Mesothelial cell of epicardium (in vitro differentiated cells): ENCODE results near the gene TSFM. TPM values are rescaled to one million over a fixed set of nuclear protein-coding genes. Genes with fewer than 3 reads are reported as not detected.

Experiments
- DNase-seq, 2 experiments: peaks; one replicate each; pipeline ENCODE4 v3.0.0; 2021; ENCODE audit warnings: low spot score in 2 of 2; ENCODE audit not compliant: unreplicated experiment in 2 of 2
- H3K27ac Mint-ChIP-seq: 2 replicates; pipeline ENCODE4 v1.8.0; 2021; ENCODE audit warnings: mixed read lengths
- H3K27me3 Mint-ChIP-seq: 2 replicates; pipeline ENCODE4 v1.8.0; 2021; ENCODE audit warnings: low read depth, mixed read lengths
- H3K36me3 Mint-ChIP-seq: 2 replicates; pipeline ENCODE4 v1.8.0; 2021; ENCODE audit warnings: mixed read lengths
- H3K4me1 Mint-ChIP-seq: 2 replicates; pipeline ENCODE4 v1.8.0; 2021; ENCODE audit warnings: mixed read lengths
- H3K4me3 Mint-ChIP-seq: 2 replicates; pipeline ENCODE4 v1.8.0; 2021; ENCODE audit warnings: mild to moderate bottlenecking, moderate library complexity, mixed read lengths
- H3K9me3 Mint-ChIP-seq: 2 replicates; pipeline ENCODE4 v1.8.0; 2021; ENCODE audit warnings: mixed read lengths
- total RNA-seq: library from RNA; stranded (reverse); gene quantifications from 3 replicates; pipeline ENCODE4 v1.2.1, GENCODE V29; 2021
- TF ChIP-seq, protein P1 (sequence below): fragments of 200-600 bp; sonication (generic); IDR thresholded peaks from one replicate; pipeline ENCODE4 v1.5.0; 2021; ENCODE audit warnings: antibody characterized with exemption; ENCODE audit not compliant: unreplicated experiment

TSFM gene
- total RNA-seq, 1 donor from 2014 or later = 23.4 TPM

DNA sequence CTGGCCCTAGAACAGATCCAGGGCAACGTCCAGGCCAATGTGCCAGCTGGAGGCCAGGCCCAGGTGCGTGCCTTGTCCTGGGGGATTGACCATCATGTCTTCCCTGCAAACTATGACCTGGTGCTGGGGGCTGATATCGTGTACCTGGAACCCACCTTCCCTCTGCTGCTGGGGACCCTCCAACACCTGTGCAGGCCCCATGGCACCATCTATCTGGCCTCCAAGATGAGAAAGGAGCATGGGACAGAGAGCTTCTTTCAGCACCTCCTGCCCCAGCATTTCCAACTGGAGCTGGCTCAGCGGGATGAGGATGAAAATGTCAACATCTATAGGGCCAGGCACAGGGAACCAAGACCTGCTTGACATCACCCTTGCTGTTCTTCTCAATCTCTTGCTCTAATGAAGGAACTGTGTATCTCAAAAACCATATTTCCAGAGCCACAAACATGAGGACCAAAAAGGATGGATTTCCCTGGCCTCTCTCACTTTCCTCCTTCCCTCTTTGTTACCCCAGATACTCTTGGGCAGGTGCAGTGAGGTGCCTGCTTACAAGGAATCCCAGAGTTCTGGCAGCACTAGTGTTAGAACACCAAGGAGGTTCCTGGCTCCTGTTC lies 2.2 kb upstream of the TSFM start:
- Mint-ChIP-seq H3K4me1 (peaks cover 11% of the 10 kb centered on the region), H3K4me3 (no peak overlapping the region), H3K36me3 (peaks cover 5% of the 10 kb centered on the region), H3K27me3 (no peaks in the 10 kb centered on the region), H3K27ac (no peak overlapping the region), H3K9me3 (no peaks in the 10 kb centered on the region)
- TF ChIP-seq, protein P1, sequence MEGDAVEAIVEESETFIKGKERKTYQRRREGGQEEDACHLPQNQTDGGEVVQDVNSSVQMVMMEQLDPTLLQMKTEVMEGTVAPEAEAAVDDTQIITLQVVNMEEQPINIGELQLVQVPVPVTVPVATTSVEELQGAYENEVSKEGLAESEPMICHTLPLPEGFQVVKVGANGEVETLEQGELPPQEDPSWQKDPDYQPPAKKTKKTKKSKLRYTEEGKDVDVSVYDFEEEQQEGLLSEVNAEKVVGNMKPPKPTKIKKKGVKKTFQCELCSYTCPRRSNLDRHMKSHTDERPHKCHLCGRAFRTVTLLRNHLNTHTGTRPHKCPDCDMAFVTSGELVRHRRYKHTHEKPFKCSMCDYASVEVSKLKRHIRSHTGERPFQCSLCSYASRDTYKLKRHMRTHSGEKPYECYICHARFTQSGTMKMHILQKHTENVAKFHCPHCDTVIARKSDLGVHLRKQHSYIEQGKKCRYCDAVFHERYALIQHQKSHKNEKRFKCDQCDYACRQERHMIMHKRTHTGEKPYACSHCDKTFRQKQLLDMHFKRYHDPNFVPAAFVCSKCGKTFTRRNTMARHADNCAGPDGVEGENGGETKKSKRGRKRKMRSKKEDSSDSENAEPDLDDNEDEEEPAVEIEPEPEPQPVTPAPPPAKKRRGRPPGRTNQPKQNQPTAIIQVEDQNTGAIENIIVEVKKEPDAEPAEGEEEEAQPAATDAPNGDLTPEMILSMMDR = no peak
- no peak for DNase-seq

DNA sequence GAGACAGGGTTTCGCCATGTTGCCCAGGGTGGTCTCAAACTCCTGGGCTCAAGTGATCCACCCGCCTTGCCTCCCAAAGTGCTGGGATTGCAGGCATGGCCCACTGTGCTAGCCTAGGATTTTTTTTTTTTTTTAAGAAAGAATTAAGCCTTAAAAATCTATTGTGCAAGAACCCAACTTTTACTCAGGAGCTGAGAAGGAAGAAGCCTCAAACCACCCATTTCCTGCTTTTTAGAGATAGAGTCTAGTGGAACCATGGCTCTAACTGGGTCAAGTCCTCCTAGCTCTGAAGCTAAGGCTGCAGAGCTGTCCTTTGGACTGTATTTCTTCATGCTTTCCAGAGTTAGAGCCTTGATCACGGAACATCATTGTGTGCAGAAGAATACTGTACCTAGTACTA lies 1.3 kb upstream of the TSFM start:
- no peaks in the 10 kb centered on the region for H3K27me3 Mint-ChIP-seq
- H3K4me3 Mint-ChIP-seq = no peak overlapping the region
- H3K36me3 Mint-ChIP-seq = peaks cover 9% of the 10 kb centered on the region
- TF ChIP-seq, protein P1 = no peak
- H3K9me3 Mint-ChIP-seq = no peaks in the 10 kb centered on the region
- H3K4me1 Mint-ChIP-seq = peaks cover 11% of the 10 kb centered on the region
- H3K27ac Mint-ChIP-seq = no peak overlapping the region
- no peak for DNase-seq

DNA sequence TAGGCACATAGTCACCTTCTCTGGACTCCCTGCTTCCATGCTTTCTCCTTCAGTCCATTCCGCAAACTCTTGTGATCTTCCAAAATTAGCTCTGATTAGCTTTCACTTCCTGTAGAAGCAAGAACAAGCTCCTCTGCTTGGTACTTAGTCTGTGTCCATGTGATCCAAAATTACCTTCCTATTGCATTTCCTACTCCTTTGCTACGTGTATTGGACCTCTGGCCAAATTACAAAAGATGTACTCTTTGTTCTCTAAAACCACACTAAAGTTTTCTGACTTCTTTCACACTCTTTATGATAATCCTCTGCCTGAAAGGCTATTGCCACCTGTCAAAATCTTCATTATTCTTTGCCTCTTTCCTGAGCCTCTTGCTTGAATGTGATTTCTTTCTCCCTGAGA lies 786 bp upstream of the TSFM start:
- no peak overlapping the region for H3K4me3 Mint-ChIP-seq
- H3K27me3 Mint-ChIP-seq = no peaks in the 10 kb centered on the region
- no peaks in the 10 kb centered on the region for H3K9me3 Mint-ChIP-seq
- TF ChIP-seq, protein P1 = no peak
- no peak overlapping the region for H3K27ac Mint-ChIP-seq
- DNase-seq = no peak
- H3K36me3 Mint-ChIP-seq = peaks cover 13% of the 10 kb centered on the region
- H3K4me1 Mint-ChIP-seq = peaks cover 11% of the 10 kb centered on the region

DNA sequence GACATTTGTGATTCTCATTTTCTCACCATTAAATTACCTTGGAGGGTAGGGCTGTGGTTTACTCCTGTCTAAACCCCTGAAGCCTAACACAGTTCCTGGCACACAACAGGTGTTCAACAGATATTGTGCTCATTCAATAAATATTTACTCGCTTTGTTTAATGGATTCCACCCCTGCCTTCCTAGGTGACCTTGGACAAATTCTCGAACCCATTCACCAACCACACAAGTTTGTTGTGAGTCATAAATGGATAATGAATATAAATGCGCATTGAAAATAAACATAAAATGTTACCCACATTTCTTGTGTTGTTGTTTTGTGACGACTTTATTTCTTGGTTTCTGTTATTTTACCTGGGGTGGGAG lies 362 bp upstream of the TSFM start:
- Mint-ChIP-seq H3K4me3 (peak overlapping the region; percentile 95), H3K27ac (peak overlapping the region; percentile 93)
- TF ChIP-seq, protein P1 = no peak

DNA sequence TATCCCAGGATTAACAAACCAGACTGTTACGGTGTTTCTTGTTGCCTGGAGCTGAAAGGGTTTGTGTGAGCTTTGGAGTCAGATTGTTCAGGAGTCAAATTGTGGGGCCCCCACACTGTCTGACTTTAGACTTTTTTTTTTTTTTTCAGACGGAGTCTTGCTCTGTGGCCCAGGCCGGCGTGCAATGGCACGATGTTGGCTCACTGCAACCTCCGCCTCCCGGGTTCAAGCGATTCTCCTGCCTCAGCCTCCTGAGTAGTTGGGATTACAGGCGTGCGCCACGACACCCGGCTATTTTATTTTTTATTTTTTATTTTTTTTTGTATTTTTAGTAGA lies 847 bp downstream of the TSFM start:
- no peak overlapping the region for H3K27ac Mint-ChIP-seq

More for the DNA sequence above, 362 bp upstream of the TSFM start:
- Mint-ChIP-seq H3K9me3 (no peaks in the 10 kb centered on the region), H3K36me3 (peaks cover 13% of the 10 kb centered on the region), H3K27me3 (no peaks in the 10 kb centered on the region), H3K4me1 (peaks cover 11% of the 10 kb centered on the region)
- no peak for DNase-seq

More for the DNA sequence above, 847 bp downstream of the TSFM start:
- Mint-ChIP-seq H3K27me3 (no peaks in the 10 kb centered on the region), H3K4me3 (peak overlapping the region; percentile 95), H3K9me3 (no peaks in the 10 kb centered on the region), H3K4me1 (peaks cover 11% of the 10 kb centered on the region), H3K36me3 (peaks cover 15% of the 10 kb centered on the region)
- DNase-seq = no peak
- TF ChIP-seq, protein P1 = no peak
